Stimulated activated CD8-positive, alpha-beta memory T cell treated with anti-CD3 and anti-CD28 coated beads, Interleukin-4, amount 100 ng/mL, for 4 hours (primary cell): ENCODE data around the gene WDR53.
A peak's percentile ranks its signal among the peaks of the same experiment; 100 is the strongest.
"Not testable (repeated sequence)": the region's sequence is repeated elsewhere in the genome, so short reads cannot be mapped to it uniquely, and the experiment has no call there.

Experiments used
- DNase-seq, 2 donors: peaks; one replicate each; pipeline ENCODE4 v3.0.0-alpha.2; 2020; ENCODE audit warnings: low read depth in 2 of 2, low spot score in 1 of 2

WDR53 gene

DNA sequence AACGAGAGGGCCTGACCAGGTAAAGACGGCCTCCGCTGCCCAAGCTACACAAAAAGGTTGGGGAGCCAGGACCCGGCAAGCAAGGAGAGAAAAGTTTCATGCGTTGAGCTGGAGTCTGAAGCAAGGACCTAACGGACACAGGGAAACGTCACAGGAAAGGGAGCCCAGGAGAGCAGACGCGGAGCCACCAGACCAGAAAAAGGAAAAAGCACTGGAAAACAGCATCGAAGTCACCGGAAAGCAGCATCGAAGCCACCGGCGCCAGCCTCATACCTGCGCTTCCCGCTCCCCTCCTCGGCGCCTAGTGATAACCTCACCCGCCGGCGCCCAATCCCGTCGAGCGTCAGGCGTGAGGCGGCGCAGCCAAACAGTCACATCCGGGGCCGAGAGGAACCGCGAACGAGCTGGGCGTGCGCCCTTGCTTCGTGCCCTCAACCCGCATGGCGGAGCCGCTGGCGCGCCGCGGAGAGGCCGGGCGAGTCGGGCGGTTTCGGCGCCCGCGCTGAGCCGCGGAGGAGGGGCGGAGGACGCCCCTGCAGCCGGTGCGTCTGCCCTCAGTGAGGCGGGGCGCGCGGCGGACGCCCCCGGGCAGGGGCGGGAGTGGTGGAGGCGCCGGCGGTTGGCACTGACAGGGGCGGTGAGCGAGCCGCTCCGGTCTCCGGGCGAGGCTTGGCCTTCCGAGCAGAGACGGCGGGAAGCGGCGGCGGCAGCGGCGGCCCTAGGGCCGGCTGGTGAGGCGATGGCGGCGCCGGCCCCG is at the start of gene WDR53, which contains the start of gene FBXO45:
Gene WDR53 (minus strand): TSS at position 309 of the 757 bp plus-strand sequence. CDS start 7,079 bp downstream, outside the sequence.
Gene FBXO45 (plus strand): TSS at position 415 of the 757 bp plus-strand sequence. CDS start 325 bp downstream, at position 740.
- DNase-seq, result peak; percentile 87 to 93

DNA sequence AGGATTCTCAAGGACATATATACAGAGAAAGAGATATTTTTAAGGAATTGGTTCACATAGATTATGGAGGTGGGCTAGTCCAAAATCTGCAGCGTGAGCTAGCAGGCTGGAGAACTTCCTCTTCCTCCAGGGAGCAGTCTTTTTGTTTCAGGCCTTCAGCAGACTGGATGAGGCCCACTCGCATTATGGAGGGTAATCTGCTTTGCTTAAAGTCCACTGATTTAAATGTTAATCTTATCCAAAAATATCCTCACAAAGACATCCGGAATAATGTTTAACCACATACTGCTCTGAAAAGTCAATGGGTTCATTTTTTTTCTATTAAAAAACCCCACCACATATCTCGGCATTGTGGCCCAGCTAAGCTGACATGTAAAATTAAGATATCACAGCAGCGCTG is 48.9 kb upstream of the WDR53 start:
- no peak for DNase-seq

DNA sequence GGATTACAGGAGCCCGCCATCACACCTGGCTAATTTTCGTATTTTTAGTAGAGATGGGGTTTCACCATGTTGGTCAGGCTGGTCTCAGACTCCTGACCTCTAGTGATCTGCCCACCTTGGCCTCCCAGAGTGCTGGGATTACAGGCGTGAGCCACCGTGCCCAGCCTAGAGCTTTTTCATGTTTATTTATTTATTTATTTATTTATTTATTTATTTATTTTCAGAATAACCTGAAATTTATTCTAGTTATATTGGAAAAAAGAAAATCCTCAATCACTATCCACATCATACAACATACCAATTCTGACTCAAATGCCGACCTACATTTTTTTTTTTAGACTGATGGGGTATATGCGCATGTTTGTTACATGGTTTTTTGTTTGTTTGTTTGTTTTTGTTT is 46.9 kb upstream of the WDR53 start:
- not testable (repeated sequence) for DNase-seq

DNA sequence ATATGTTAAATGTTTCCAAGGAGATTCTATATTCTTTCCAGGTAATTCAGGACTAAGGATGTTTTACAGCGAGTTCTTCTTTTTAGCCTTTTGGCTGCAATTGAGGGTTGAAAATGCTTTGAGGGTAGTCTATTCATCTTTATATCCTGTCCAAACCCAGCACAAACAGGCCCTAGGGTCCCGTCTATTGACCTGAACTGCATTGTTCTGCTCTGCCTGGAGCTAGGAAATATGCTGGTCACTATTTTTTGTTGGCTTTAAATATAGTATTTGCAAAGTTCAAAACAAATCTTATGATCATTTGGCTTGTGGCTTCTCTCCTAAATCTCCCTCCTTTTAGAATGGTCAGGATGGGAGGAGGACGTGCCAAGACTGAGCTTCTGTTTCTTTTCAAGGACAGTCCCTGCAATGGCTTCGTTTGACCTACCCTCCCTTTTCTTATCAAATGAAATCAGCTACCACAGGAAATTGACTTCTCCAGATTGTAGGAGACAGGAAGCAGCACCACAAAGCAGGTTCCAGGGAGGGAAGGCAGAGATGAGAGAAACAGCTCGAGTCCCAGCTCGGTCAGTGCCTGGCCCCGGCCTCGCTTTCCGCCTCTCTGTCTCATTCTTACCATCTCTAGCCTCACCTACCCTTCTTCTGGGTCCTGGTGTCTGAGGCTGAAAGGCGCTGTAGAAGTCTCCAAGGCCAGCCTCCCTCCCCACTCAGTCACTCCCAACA is 43.6 kb upstream of the WDR53 start:
- no peak for DNase-seq

DNA sequence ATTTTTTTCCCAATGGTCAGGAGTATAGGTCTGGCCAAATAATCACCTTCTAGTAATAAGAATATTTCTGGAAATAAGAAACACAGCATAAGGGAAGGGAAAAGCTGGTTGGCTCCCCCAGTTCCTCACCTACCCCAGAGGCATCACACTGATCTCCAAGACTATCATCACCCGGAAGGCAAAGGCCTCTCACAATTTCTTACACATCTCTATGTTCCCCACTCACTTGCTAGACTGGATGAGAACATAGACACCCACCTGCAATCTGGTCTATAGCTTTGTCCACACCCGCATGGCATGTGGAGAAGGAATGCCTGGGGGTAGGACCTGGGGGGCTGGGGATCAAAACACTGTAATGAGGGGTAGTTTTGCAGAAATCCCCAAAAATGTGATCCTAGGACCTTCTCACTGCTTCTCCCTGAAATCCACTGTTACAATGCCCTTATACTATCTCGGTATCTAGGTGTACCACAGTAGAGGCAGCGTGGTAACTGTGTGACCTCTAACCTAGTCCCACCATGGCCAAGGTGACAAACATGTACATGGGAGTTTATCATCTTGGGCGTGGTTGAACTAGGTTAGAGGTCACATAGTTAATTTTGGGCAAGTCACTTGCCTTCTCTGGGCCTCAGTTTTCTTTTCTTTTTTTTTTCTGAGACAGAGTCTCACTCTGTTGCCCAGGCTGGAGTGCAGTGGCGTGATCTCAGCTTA is 41.6 kb upstream of the WDR53 start:
- DNase-seq, result no peak

DNA sequence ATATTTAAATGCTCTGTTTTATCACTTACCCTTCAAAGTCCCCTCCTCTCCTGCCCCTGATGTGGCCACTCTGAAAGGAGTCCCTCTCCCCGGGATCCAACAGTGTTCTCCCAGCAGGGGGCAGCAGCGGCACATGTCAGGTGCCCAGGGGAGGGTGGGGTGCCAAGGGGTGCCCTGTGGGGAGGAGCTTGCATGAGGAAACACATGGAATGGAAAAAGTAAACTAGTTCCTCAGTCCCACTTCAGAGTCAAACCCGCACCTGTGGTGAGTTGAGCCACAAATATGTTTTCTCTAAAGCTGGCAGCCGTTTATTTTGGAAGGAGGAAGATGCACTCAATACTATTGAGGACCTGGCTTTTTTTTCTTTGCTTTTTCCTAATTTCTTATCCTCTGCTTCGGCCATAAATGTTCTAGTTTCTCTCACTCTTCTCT is 41.0 kb upstream of the WDR53 start:
- DNase-seq, result peak; percentile 84 to 98

DNA sequence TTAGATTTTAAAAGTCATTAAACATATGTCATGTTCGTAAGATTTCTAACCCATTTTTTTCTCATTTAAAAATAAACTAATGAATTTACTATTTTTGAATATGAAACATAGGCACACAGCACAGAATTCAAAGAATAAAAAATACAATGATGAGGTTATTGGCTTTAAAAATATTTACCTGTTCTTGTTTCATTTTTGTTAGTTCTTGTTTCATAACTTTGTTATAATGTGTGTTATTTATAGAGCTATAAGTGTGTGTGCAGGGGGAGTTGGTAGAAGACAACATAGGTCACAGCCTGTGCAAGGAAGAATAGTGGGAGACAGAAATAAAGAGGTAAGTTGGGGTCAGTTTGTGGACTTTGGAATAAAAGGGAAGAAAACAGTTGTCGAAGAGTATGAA is 40.3 kb upstream of the WDR53 start:
- DNase-seq, result no peak

DNA sequence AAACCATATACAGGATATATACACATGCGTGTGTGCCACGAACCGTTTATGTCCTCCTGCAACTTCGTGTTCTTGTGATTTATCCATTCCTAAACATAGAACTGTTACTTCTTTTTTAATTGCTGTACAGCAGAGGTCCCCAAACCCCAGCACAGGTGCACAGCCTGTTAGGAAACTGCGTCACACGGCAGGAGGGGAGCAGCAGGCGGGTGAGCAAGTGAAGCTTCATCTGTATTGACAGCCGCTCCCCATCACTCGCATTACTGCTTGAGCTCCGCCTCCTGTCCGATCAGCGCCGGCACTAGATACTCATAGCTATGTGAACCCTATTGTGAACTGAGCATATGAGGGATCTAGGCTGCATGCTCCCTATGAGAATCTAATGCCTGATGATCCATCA is 36.2 kb upstream of the WDR53 start:
- peak in 1 of 2 donors; percentile 23 for DNase-seq

DNA sequence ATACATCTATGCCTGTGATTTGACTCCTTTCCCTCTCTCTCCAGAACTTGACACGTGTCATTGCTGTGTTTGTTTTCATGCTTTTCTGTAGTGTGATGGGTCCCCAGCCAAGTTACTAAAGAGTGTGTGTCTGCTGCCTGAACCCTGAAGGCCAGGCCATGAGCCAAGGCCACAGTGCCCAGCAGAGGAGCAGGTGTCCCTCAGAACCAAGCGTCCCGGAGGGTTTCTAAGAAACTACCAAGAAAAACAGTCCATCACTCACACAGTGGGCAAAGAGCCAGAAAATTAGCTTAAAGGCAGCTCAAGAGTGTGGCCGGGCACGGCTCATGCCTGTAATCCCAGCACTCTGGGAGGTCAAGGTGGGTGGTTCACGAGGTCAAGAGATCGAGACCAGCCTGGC is 35.3 kb upstream of the WDR53 start:
- no peak for DNase-seq

DNA sequence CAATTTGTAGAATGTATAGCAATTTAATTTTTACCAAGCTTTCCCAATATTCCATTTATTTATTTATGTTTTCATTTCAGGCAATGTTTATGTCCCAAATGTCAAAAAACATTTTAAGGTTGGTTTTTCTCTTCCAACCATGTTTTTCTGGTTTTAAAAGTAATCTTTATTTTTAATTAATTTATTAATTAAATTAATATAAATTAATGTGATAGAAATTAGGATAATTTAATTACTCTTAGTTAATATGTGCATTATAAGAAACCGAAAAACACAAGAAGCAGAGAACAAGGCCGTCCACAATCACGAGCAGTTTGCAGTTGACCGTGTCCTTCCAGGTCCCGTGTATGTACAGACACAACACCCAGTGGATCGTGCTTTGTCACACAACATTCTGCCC is 34.3 kb upstream of the WDR53 start:
- no peak for DNase-seq

DNA sequence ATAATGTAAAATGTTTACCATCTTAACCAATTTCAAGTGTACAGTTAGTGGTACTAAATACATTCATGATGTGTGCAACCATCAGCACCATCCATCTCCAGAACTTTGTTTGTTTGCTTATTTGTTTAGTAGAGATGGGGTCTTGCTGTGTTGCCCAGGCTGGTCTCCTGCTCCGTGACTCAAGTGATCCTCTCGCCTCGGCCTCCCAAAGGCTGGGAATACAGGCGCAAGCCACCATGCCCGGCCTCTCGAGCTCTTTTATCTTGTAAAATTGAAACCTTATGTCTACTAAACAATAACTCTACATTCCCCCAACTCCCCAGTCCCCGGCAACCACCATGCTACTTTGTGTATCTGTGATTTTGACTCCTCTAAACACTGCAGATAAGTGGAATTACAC is 32.0 kb upstream of the WDR53 start:
- DNase-seq, result no peak

DNA sequence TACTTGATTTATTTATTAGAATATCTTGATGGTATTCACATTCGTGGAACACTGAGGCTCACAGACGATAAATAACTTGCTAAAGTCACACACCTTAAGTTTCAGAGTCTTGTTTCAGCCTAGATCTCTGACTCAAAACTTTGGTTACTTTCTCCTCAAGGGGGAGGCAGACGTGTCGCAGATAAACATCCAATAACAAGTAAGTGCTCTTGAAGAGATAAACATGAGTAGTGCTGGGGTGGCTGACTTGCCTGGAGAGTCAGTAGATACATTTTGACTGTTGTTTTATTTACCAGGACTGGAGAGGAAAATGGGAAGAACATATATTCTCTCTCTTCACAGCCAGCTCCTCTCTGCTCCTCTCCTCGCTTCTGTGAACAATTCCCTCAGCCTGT is 31.4 kb upstream of the WDR53 start:
- DNase-seq, result no peak

DNA sequence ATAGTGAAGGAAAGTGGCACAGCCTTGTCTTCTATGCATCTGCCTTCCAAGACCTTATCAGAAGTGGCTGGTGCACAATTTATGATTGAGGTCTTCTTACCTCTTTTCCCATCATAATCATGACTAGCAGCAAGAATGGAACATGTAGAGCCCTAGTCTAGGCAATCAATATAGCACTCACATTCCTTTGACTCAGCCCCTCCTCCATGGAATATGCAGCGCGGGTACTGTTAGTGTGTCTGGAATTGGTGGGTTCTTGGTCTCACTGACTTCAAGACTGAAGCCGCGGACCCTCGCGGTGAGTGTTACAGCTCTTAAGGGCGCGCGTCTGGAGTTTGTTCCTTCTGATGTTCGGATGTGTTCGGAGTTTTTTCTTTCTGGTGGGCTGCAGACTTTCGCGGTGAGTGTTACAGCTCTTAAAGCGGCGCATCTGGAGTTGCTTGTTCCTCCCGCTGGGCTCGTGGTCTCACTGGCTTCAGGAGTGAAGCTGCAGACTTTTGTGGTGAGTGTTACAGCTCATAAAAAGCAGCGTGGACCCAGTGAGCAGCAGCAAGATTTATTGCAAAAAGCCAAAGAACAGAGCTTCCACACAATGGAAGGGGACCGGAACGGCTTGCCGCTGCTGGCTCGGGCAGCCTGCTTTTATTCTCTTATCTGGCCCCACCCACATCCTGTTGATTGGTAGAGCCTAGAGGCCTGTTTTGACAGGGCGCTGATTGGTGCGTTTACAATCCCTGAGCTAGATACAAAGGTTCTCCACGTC is 29.8 kb upstream of the WDR53 start:
- not testable (repeated sequence) for DNase-seq

DNA sequence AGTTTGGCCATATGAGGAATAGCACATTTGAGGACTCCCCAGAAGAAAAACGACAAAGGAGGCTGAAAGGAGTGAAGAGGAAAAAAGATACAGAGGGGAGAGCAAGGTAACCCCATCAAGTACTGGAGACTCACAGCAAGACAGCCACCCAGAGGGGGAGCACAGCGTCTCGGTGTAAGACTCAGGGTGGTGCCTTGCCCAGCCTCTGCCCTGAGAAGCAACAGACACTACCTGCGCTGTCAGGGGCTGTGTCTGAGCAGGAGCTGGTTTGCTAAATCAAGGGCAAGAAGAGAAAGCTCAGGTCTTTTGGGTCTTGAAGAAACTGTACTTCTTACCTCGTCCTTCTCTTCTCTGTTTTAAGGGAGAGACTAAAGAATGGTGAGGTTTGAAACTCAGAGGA is 28.0 kb upstream of the WDR53 start:
- no peak for DNase-seq

DNA sequence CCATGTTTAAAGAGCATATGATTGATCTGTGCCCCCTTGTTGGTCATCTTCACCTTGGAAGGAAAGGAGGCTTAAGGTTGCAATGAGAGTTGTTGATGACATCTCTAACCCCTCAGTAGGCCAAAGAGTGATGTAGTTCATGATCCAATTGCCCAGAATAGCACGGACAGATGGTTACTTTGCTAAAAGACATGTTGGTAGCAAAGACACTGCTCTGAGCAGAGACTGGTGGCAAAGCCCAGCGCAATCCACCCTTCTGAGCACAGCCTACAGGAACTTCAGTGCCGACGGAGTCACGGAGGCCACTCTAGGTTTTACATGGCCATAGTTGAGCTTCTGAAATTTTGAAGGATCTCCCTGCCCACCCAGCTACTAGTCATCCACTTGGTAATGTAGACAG is 21.9 kb upstream of the WDR53 start:
- DNase-seq, result no peak

DNA sequence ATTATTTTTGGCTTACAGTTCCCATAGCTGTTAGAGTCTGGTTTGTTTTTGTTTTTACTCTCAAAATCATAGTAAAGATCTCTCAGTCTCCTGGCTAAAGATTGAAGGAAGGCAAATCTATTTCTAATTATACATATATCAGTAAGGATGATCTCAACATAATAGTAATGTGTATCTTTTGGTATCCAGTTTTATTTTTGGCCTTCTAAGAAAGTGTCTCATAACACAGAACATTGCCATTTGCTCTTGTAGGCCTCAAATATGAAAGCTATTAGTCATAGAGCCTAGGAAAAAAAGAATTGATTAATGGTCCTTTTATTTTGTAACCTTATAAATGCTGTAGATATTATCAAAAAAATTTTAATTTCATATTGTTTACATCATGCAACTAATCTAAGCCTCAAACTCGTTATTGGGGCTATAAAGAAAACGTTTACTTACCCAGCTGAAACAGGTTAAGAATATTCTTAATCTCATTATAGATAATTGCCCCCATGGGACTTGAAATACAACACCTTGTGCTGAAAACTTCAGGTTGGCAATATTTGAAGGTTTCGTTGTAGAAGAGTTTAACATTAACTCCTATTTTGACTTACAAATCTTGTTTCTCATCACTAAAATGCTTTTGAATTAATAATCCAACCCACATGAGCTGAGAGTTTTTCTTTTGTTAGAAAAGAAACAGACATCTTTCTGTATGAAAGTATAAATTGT is 16.8 kb upstream of the WDR53 start:
- DNase-seq, result no peak

DNA sequence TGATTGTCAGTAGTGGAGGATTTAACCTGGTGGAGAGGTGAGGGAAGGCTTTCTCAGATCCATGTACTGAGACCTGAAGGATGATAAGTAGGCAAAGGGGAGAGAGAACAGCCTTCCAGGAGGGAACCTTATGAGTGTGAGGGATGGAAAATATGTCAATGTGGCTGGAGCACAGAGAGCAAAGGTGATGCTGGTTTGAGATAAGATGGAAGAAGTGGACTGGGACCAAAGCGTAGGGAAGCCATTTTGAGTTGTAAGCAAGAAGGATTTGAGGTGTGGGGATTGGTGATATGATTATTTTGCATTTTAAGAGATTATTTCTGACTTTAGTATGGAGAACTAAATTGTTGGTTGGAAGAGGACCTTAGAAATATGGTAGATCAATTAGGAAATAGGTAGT is 4.0 kb upstream of the WDR53 start:
- DNase-seq, result no peak

DNA sequence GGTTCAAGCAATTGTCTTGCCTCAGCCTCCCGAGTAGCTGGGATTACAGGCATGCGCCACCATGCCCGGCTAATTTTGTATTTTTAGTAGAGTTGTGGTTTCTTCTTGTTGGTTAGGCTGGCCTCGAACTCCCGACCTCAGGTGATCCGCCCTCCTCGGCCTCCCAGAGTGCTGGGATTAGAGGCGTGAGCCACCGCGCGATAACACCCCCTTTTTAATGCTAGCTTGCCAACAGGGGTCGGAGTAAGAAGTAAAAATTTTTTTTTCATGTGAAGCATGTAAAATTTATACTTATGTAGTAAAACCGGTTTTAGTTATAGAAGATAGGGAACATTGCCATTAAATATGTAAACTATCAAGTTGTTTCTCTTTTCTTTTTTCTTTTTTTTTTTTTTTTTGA is 2.0 kb upstream of the WDR53 start:
- not testable (repeated sequence) for DNase-seq

DNA sequence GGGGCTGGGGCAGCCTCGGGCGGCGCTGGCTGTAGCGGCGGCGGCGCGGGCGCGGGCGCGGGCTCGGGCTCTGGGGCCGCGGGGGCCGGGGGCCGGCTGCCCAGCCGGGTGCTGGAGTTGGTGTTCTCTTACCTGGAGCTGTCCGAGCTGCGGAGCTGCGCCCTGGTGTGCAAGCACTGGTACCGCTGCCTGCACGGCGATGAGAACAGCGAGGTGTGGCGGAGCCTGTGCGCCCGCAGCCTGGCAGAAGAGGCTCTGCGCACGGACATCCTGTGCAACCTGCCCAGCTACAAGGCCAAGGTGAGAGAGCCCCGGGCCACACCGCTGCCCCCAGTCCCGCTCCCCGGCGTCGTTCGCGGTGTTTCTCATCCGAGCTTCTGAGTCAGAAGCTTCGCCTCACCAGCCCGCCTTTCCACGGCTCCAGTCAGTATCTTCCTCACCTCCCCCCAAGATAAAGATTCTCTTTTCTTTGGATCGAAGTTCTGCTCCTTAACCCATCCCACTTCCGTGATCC is 706 bp upstream of the WDR53 start:
- peak; percentile 3 to 23 for DNase-seq

DNA sequence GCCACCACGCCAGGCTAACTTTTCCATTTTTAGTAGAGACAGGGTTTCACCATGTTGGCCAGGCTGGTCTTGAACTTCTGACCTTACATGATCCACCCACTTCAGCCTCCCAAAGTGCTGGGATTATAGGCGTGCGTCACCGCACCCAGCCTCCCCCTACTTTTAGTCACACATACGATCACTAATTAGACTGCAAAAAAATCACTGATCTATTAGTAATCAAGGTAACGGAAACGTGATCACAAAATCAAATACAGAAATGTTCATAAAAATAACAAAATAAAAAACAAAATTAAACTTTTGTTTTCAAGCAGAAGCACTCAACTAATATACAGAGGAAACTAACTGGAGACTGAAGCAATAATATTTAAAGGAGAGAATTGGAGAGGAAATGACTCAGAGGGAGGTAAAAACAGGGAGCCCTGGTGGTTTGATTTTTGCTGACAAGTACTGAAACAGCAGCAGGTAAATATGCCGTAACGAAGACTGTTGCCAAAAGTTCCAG is 4.6 kb downstream of the WDR53 start:
- DNase-seq, result no peak
